GM23338 (cell line): Measurements from ENCODE around the gene DDX46. TPM values are rescaled to one million over a fixed set of nuclear protein-coding genes. Genes with fewer than 3 reads are reported as not detected.
"Not testable (repeated sequence)": the region's sequence is repeated elsewhere in the genome, so short reads cannot be mapped to it uniquely, and the experiment has no call there.

Experiments used
- ATAC-seq: fragments of 200-7000 bp; cut with Tn5 transposase; 3 replicates; pipeline ENCODE4 v1.9.1; 2020
- DNase-seq: peaks from one replicate; pipeline ENCODE4 v3.0.0-alpha.2; 2015; ENCODE audit warnings: low spot score
- H2AFZ ChIP-seq: fragments of 200-600 bp; sonication (generic); 2 replicates; pipeline ENCODE4 v1.8.0; 2016; ENCODE audit warnings: antibody characterized with exemption, mild to moderate bottlenecking, moderate library complexity
- H3F3A ChIP-seq: fragments of 200-600 bp; sonication (generic); replicated peaks from 2 replicates; pipeline ENCODE4 v1.8.0; 2017; ENCODE audit warnings: antibody characterized with exemption, mixed run types, low read depth
- H3K27ac ChIP-seq: fragments of 200-600 bp; sonication (generic); 2 replicates; pipeline ENCODE4 v1.6.1; 2016; ENCODE audit warnings: low read depth
- H3K27me3 ChIP-seq: fragments of 200-600 bp; sonication (generic); 2 replicates; pipeline ENCODE4 v1.8.0; 2016; ENCODE audit warnings: mild to moderate bottlenecking, mixed run types, moderate library complexity; ENCODE audit not compliant: insufficient read depth
- H3K36me3 ChIP-seq: fragments of 200-600 bp; sonication (generic); 2 replicates; pipeline ENCODE4 v1.8.0; 2016; ENCODE audit warnings: mild to moderate bottlenecking; ENCODE audit not compliant: insufficient read depth
- H3K4me1 ChIP-seq: fragments of 200-600 bp; sonication (generic); 2 replicates; pipeline ENCODE4 v1.8.0; 2016; ENCODE audit warnings: mild to moderate bottlenecking, moderate library complexity; ENCODE audit not compliant: insufficient read depth
- H3K4me2 ChIP-seq: fragments of 200-600 bp; sonication (generic); 2 replicates; pipeline ENCODE4 v1.7.1; 2017; ENCODE audit warnings: mixed run types
- H3K4me3 ChIP-seq: fragments of 200-600 bp; sonication (generic); 2 replicates; pipeline ENCODE4 v1.6.1; 2016; ENCODE audit warnings: mixed run types
- H3K79me2 ChIP-seq: fragments of 200-600 bp; sonication (generic); replicated peaks from 2 replicates; pipeline ENCODE4 v1.8.0; 2017; ENCODE audit warnings: mild to moderate bottlenecking; ENCODE audit not compliant: insufficient read depth
- H3K9me2 ChIP-seq: fragments of 200-600 bp; sonication (generic); 2 replicates; pipeline ENCODE4 v1.8.0; 2017; ENCODE audit not compliant: insufficient read depth
- H4K20me1 ChIP-seq: fragments of 200-600 bp; sonication (generic); replicated peaks from 2 replicates; pipeline ENCODE4 v1.8.0; 2017; ENCODE audit warnings: mild to moderate bottlenecking; ENCODE audit not compliant: insufficient read depth
- H3K27ac Mint-ChIP-seq: 2 replicates; pipeline ENCODE4 v1.8.0; 2020; ENCODE audit warnings: inconsistent platforms, mild to moderate bottlenecking, moderate library complexity, mixed read lengths
- H3K27me3 Mint-ChIP-seq: 3 replicates; pipeline ENCODE4 v1.8.0; 2022; ENCODE audit warnings: low read depth, mild to moderate bottlenecking, moderate library complexity, mixed read lengths, inconsistent platforms; ENCODE audit not compliant: insufficient read depth, poor library complexity
- H3K36me3 Mint-ChIP-seq: 3 replicates; pipeline ENCODE4 v1.8.0; 2021; ENCODE audit warnings: low read depth, mild to moderate bottlenecking, inconsistent platforms, moderate library complexity, mixed read lengths
- H3K4me1 Mint-ChIP-seq: 3 replicates; pipeline ENCODE4 v1.8.0; 2020; ENCODE audit warnings: mild to moderate bottlenecking, inconsistent platforms, mixed read lengths
- H3K4me3 Mint-ChIP-seq: 3 replicates; pipeline ENCODE4 v1.8.0; 2021; ENCODE audit warnings: moderate library complexity, mild to moderate bottlenecking, inconsistent platforms, mixed read lengths
- H3K9me3 Mint-ChIP-seq: 3 replicates; pipeline ENCODE4 v1.8.0; 2020; ENCODE audit warnings: moderate library complexity, mild to moderate bottlenecking, inconsistent platforms, mixed read lengths
- CREB1 ChIP-seq: fragments of 250-450 bp; sonication (Bioruptor Pico); IDR thresholded peaks from 2 replicates; pipeline ENCODE4 v1.5.0; 2020; ENCODE audit warnings: low read depth, mild to moderate bottlenecking, moderate library complexity
- ETS1 ChIP-seq: IDR thresholded peaks from 2 replicates; pipeline ENCODE4 v1.6.1; 2016; ENCODE audit warnings: antibody characterized with exemption
- EZH2 ChIP-seq: fragments of 200-600 bp; sonication (generic); IDR thresholded peaks from one replicate; pipeline ENCODE4 v1.8.0; 2017; ENCODE audit warnings: antibody characterized with exemption, mild to moderate bottlenecking, low read depth; ENCODE audit not compliant: unreplicated experiment
- NANOG ChIP-seq: IDR thresholded peaks from 2 replicates; pipeline ENCODE4 v1.6.1; 2016; ENCODE audit warnings: antibody characterized with exemption, borderline replicate concordance
- POLR2AphosphoS5 ChIP-seq: IDR thresholded peaks from 2 replicates; pipeline ENCODE4 v1.6.1; 2016; ENCODE audit warnings: antibody characterized with exemption, low read depth
- REST ChIP-seq: IDR thresholded peaks from one replicate; pipeline ENCODE4 v1.6.1; 2018; ENCODE audit warnings: antibody characterized with exemption; ENCODE audit not compliant: unreplicated experiment
- STAT1 ChIP-seq: IDR thresholded peaks from one replicate; pipeline ENCODE4 v1.6.1; 2016; ENCODE audit warnings: antibody characterized with exemption; ENCODE audit not compliant: unreplicated experiment
- ZNF114 ChIP-seq: fragments of 250-450 bp; sonication (Bioruptor Pico); IDR thresholded peaks from 2 replicates; pipeline ENCODE4 v1.5.0; 2020; ENCODE audit warnings: mild to moderate bottlenecking, moderate library complexity
- ZNF331 ChIP-seq: fragments of 250-450 bp; sonication (Bioruptor Pico); IDR thresholded peaks from 2 replicates; pipeline ENCODE4 v1.5.0; 2020; ENCODE audit warnings: low read depth, mild to moderate bottlenecking, moderate library complexity
- polyA plus RNA-seq: library from polyadenylated mRNA; unstranded; fragments of >200 nt; fragmentation: Nextera tagmentation; extraction: Ambion mirVana; gene quantifications from 2 replicates; pipeline ENCODE4 v1.2.1, GENCODE V29; 2016
- total RNA-seq: library from RNA; depleted of rRNA; stranded (reverse); fragments of >200 nt; shearing (Covaris generic); gene quantifications from 2 replicates; pipeline ENCODE4 v1.2.3, GENCODE V29; 2014

Gene DDX46
- total and polyA plus RNA-seq, 2 experiments from 2014 or later = 85.6 to 91.4 TPM

GRCh38 chr5:134715466-134715865, 43.1 kb upstream of the DDX46 start:
- not testable (repeated sequence) for H4K20me1 ChIP-seq, H3K9me3 Mint-ChIP-seq, H3K27ac Mint-ChIP-seq, H3K9me2 ChIP-seq, H3K79me2 ChIP-seq, H3K27me3 ChIP-seq, ATAC-seq, H3F3A ChIP-seq, H3K4me2 ChIP-seq, H3K27ac ChIP-seq, H2AFZ ChIP-seq, H3K4me1 Mint-ChIP-seq, DNase-seq, H3K4me3 ChIP-seq, H3K4me1 ChIP-seq, H3K4me3 Mint-ChIP-seq, H3K27me3 Mint-ChIP-seq
- peaks cover 35% of the 10 kb centered on the region for H3K36me3 Mint-ChIP-seq
- H3K36me3 ChIP-seq = peaks cover 27% of the 10 kb centered on the region

GRCh38 chr5:134724872-134725271, 33.7 kb upstream of the DDX46 start:
- H3K4me2 ChIP-seq = no peak overlapping the region
- no peak overlapping the region for H3K4me3 ChIP-seq
- peaks cover 17% of the 10 kb centered on the region; the same call in 2 of the 3 replicates for H3K36me3 Mint-ChIP-seq
- no peak overlapping the region for H2AFZ ChIP-seq
- H3K4me1 ChIP-seq = no peaks in the 10 kb centered on the region
- no peaks in the 10 kb centered on the region for H4K20me1 ChIP-seq
- ATAC-seq (no peak), DNase-seq (no peak)
- no peaks in the 10 kb centered on the region for H3K9me3 Mint-ChIP-seq
- TF ChIP-seq NANOG (no peak), STAT1 (no peak), EZH2 (no peak), ZNF114 (CRISPR knock-in tag) (no peak), POLR2AphosphoS5 (no peak), ZNF331 (CRISPR knock-in tag) (no peak), CREB1 (CRISPR knock-in tag) (no peak), ETS1 (no peak), REST (no peak)
- H3K79me2 ChIP-seq = no peaks in the 10 kb centered on the region
- no peaks in the 10 kb centered on the region for H3F3A ChIP-seq
- no peak overlapping the region for H3K4me3 Mint-ChIP-seq
- no peaks in the 10 kb centered on the region for H3K27me3 Mint-ChIP-seq
- peaks cover 15% of the 10 kb centered on the region; the same call in 1 of the 2 replicates for H3K36me3 ChIP-seq
- H3K27me3 ChIP-seq = no peaks in the 10 kb centered on the region
- H3K9me2 ChIP-seq = no peaks in the 10 kb centered on the region
- no peaks in the 10 kb centered on the region for H3K4me1 Mint-ChIP-seq
- H3K27ac ChIP-seq = no peak overlapping the region
- H3K27ac Mint-ChIP-seq = no peak overlapping the region
